Daoy (cell line): Measurements from ENCODE around the gene CSNK1D. TPM values are rescaled to one million over a fixed set of nuclear protein-coding genes. Genes with fewer than 3 reads are reported as not detected.
"Not testable (repeated sequence)": the region's sequence is repeated elsewhere in the genome, so short reads cannot be mapped to it uniquely, and the experiment has no call there.

Experiments
- DNase-seq: peaks from one replicate; pipeline ENCODE4 v3.0.0-alpha.2; 2015; ENCODE audit warnings: low read depth
- total RNA-seq: library from RNA; depleted of rRNA; stranded (reverse); fragments of >200 nt; shearing (Covaris generic); gene quantifications from 2 replicates; pipeline ENCODE4 v1.2.3, GENCODE V29; 2014

The CSNK1D gene
- total RNA-seq, 1 experiment from 2014 or later = 25.1 TPM

DNA sequence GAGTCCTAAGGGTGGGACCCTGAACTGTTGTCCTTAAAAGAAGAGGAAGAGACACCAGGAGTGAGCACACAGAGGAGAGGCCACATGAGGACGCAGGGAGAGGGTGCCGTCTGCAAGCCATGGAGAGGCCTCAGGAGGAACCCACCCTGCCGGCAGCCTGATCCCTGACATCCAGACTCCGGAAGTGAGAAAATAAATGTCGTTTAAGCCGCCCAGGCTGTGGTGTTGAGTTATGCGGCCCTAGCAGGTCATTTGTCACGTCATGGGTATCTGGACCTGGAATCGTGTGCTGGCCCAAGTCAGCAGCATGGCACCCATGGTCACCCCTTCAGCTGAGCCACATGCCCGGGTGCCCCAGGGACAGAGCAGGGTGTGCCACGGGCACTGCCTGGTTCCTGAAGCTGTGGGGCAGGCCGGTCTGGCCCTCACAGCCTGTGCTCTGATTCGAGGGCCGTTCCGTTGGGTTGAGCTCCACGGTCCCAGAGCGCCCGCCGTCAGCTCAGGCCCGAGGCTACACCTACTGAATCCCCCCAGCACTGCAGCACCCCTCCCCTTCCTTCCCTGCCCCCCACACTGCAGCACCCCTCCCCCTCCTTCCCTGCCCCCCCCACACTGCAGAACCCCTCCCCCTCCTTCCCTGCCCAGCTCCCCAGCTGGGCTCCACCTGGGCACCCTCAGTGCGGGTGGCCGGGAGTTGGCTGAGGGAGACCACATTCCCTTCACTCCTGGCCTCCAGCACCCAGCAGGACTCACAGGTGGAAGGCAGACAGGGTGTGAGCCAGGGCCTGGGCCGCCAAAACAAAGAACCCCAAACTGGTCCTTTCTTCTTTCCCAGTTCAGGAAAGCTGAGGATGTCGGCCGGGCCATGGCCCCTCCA is 58.2 kb downstream of the CSNK1D start:
- DNase-seq = no peak

DNA sequence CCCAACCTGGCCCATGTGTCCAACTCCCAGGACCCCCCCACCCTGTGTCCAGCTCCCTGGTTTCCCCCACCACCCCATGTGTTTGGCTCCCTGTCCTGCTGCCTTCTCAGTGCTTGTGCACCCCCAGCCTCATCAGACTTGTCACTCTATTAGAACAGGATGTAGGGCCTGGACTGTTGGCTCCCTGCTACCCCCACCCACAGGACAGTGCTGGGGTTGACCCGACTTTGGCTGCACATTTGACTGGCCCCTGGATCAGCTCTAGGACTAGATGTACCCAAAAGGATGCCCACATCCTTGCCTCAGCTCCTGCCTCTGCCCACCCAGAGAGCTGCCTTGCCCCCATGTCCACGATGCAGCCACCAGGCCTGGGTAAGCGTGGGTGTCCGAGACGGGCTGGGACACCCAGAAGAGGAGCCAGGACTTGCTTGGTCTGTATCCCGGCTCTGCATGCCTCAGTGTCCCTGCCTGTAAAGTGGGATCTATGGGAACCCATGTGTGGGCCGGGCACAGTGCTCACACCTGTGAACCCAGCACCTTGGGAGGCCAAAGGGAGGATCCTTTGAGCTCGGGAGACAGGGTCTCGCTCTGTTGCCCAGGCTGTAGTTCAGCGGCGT is 59.4 kb downstream of the CSNK1D start:
- DNase-seq = no peak

DNA sequence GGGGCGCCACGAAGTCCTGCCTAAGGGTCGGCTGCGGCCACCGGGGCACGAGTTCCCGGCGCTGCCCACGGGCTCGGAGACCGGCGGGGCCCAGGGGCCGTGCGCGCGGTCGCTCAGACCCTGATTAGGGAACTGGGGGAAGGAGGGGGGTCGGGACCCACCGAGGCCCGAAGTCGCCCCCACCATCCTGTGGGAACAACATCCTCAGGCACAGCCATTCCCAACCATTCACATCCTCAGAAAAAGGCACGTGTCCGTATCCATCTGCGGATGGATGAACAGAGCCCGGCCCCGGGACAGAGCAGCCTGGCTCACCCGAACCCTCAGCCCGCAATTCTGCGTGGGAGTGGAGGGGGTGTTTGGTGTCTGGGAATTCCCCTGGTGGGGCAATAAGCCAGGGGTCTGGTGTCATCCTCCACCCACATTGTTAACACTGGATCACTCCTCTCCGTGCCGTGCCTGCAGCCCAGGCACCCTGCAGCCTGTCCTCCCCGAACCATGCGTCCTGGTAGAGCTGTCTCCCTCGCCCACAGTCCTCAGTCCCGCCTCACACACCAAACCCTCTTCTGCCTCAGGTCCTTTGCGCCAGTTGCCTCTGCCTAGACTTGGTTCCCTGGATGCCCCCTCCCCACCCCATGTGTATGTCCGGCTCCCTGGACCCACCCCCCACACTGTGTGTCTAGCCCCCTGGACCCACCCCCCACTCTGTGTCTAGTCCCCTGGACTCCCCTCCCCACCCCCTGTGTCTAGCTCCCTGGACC is 60.1 kb downstream of the CSNK1D start:
- DNase-seq = peak; percentile 82

DNA sequence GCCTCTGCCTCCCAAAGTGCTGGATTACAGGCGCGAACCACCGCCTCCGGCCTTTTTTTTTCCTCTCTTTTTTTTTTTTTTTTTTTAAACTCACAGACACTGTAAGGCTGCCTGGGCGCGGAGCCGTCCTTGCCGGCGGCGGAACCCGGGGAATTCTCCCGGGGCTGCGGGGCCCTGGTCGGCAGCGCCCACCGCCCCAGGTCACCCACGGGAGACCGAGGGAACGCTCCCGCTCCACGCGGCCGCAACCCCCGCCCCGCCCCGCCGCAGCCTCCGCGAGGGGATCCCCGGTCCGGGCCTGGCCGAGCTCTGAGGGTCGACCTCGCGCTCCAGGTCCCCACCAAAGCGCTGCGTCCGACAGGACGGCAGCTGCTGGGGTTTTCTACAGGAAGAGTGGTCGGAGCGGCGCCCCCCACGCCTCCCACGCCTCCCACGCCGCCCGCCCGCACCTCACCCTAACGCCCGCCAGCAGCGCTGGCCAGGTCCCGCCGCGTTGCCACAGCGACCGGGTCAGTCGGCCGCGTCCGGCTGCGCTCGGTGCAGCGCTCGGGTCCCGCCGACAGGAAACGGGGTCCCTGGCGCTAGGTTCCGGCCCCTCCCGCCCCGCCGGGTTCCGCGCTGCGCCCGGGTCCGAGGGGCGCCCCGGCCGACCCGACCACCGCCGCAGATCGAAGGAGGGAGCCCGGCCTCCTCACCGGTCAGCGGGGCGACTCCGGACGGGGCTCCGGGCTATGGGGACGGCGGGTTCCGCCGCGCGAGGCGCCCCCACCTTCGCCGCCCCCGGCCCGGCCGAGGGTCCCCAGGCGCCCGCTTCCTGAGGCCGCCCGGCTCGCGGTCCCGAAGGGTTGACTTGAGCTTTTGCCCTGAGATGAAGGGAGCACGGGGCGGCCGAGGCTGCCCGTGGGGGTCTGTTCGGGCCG is 60.9 kb downstream of the CSNK1D start, which contains the start of gene CCDC57:
TSS of gene CCDC57 (minus strand) at position 512 of the 920 bp plus-strand sequence. CDS start 10,898 bp downstream, outside the sequence.
- DNase-seq = peak; percentile 90

DNA sequence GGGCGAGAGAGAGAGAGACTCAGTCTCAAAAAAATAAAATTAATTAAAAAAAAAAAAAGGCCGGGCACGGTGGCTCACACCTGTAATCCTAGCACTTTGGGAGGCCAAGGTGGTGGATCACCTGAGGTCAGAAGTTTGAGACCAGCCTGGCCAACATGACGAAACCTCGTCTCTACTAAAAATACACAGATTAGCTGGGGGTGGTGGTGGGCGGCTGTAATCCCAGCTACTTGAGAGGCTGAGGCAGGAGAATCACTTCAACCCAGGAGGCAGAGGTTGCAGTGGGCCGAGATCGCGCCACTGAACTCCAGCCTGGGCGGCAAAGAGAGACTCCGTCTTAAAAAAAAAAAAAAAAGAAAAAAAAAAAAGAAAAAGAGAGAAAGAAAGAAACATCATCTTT is 62.8 kb downstream of the CSNK1D start:
- not testable (repeated sequence) for DNase-seq

DNA sequence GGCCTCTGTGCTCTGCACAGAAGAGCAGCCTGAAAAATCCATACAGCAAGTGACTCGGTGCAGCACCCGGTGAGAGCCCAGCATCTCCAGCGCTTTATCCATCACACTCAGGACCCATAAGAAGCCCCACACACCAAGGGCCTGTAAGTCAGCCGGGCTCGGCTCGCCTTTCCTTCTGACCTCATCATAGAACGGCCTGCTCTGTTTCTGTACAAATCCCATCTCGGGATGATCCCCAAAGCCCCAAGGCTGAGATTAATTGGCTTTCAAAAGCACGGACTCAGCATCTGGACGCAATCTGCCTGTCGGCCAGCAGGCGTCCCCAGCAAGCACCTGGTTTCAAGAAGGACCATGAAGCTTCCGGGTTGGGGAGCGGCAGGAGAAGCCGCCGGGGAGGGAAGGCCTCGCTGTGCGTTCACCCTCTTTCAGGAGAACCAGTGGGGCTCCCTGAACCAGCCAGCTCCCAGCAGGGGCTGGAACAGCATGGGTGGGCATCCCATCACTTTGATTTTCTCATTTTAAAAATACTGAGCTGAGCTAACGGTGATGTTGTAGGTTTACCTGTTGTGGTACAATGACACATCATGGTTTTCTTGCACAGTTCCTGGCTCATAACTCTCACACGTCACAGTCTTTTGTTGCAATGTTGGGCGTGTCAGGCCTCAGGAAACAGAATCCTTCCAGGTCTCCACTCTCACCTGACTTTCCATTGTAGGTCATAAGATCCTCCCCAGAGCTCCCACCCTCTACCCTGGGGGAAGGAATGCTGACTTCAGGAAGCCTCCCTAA is 67.6 kb downstream of the CSNK1D start:
- DNase-seq = peak; percentile 91

DNA sequence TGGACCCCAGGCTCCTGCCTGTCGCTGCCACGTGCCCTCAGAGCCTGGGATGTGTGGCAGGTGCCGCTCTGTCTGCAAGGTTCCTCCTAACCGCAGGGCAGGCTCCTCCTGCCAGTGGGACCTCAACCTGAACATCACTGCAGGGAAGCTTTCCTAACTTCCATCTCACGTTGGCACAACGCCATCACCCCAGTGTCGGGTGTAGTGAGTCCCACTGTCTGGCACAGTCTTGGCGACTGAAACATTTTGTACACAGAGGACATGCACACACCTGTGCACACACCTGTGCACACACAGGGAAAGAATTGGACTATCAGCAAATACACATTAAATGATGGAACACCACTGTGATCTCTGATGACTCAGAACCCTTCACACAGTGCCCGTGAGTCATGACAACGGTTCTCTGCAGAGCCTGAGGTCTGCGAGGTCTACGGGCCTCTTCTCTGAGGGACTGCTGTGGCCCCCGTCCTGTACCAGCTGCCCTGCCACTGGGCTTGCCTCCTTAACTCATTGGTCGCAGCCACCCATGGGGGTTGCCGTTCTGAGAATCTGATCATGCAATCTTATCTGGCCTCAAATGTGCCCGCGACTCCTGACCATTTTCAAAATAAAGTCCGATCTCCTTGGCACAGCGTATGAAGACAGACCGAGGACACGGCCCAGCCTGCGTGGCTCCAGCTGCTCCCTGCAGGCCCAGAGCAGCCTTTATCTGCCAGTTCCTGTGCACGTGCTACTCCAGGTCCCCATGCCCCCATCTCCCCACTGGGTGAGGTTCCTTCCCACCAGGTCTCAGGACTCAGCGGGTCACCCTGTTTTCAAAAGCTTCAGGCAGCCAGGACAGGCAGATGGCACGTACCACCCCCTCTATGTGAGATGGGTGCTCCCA is 68.4 kb downstream of the CSNK1D start:
- peak; percentile 90 for DNase-seq

DNA sequence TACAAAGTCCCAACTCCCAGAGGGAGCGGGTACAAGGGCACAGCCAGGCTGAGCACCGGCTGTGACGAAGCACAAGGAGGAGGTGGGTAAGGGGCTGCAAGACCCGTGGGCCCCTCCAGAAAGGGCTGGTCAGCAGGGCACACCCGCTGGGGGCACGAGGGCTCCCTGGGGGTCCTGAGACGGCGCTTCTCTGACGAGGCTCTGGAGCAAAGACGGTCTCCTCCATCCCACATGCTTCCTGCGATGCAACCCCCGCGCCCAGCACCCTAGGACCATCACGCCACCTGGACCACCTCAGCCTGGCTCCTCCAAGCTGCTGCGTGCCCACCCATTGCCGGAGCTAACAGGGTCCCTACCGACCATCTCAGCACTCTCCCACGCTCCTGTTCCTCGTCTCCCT is 69.6 kb downstream of the CSNK1D start:
- DNase-seq = no peak

DNA sequence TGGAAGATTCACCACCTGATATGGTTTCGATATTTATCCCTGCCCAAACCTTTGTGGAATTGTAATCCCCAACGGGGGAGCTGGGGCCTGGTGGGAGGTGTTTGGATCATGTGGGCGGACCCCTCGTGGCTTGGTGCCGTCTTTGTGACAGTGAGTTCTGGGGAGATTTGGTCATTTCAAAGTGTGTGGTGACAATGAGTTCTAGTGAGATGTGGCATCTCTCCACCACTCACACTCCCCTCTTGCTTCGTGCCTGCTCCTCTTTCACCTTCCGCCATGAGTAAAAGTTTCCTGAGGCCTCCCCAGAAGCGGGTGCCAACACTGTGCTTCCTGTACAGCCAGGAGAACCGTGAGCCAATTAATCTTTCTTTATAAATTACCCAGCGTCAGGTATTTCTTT is 70.5 kb downstream of the CSNK1D start:
- no peak for DNase-seq

DNA sequence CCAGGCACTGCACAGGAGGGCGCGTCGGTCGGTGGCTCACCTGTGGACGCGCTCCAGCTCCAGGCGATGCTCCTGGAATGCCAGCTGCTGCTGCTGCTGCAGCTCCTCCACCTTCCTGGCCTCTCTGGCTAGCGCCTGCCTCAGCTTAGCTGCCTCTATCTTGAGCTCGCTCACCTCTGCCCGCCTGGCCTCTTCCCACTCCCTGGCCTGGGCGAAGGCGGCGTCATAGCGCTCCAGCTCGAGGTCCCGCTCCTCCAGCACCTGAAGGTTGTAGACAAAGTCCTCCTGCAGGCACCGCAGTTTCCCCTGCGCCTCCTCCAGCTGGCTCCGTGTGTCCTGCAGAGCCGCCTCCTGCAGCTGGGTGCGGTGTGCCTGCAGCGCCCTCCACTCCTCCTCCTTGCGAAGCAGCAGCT is 72.0 kb downstream of the CSNK1D start:
- DNase-seq = no peak

DNA sequence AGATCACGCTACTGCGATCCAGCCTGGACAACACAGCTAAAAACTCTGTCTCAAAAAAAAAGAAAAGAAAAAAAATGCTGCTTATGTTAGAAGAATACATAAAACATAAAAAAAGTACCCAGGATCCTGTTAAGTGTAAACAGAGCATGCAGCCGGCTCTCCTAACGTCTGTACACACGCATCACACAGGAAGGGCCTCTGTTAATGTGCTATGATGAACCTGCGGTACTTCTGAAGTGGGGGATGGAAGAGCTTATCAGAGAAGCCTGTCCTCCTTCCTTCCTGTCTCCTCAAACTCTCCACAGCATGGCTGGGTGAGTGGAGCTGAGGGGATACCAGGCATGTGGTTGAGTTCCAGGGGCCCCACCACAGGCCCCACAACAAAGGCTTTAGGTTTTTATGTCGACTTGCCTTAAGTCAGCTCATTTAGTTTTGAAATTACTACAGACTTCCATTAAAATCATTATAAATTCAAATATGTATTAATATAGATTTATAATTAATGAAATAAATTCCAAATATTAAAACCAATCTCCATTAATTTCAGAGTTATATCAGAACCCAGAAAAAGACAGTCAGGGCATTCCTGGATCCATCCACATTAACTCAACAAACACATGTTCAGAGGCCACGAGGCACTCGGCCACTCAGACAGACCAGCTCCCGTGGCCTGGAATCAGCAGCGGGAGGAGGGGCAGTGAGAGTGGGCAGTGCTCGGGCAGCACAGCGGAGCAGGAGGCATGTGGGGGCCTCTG is 72.6 kb downstream of the CSNK1D start:
- DNase-seq = no peak

DNA sequence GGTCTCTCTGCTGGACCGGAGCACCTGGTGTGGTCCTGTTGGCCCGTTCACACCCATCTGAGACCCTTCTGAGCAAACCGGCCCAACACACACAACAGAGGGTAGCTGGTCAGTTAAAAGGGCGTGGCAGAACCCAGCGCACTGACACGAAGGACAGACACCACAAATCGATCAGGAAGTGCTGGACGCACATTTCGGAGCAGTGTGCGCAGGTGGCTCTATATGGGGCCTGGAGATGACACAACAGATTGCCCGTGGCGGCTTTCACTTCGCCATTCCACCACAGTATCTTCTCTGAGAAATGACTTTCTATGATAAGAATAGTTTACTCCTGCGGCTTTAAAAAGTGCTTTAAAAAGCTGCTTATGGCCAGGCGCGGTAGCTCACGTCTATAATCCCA is 73.4 kb downstream of the CSNK1D start:
- DNase-seq = no peak

DNA sequence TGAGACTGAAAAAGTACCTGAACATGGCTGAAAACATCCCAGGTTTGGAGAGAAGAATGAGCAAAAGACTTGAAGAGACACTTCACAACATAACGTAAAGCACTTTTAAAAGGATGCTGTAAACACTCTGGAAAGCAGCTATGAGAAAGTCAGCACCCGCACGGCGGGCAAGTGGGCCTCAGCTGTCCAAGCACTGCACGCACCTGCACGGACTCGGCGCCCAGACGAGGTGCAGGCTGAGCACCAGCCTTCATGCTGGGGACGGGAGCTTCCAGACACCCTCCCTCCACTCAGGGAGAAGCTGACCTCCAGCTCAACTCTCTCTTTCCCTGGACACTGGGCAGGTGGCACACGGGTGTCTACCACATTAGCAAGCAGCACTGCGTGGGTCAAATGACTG is 74.0 kb downstream of the CSNK1D start:
- no peak for DNase-seq

DNA sequence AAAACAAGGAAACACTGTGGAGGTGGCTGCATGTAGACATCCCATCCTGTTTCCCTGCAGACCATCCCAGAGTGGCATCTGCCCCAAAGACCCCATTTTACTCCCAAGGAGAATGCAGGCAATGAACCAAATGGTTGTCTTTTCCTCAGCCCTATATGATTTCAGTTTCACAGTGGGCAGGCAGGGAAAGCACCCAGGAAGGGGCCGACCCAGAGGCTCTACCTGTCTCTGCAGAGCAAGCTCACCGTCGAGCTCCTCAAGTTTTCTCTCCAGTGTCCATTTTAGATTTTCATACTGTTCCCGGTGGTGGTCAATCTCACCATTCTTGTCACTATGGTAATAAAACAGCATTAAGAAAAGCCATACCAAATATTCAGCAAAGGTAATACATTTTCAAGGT is 75.4 kb downstream of the CSNK1D start:
- no peak for DNase-seq

DNA sequence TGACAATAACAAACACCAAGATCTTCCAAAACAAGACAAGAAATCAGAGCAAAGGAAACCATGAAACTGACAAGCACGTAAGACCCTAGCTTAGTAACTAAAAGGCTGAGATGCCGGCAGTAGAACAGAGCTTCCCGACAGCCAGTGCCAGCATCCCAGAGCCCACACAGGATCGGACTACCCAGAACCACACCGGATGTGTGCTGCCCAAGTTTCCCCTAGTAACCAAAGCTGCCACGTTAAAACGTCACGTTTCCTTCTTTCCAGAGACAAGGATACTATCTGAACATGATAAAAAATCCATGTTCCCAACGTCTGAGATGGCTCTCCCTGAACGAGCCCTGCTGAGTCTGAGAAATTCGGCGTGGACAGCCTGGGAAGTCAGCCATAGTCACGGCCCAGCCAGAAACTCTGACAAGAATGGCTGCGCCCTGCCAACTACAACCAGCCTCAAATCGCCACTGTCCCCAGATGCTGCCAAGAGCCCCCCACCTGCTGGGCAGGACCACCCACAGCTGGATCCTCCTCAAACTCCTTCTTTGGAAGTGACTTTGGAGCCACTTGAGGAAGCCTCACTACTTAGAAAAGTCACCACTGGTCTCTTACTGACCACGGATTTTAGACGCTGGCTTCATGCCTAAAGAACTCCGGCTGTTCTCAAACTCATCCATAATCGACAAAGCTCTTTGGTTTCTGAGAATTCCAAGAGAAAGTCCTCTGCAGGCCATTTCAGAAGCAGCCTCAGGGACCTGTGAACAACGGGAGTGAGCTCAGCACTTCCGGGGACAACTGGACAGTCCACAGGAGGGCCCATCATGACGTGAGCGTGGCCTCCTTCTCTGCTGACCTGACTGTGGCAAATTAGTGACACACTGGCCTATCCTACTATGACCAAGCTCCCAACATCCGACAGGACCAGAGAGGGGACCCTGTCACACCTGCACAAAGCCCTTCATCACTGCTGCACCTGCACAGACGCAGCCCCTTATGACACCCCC is 77.5 kb downstream of the CSNK1D start:
- DNase-seq = no peak

DNA sequence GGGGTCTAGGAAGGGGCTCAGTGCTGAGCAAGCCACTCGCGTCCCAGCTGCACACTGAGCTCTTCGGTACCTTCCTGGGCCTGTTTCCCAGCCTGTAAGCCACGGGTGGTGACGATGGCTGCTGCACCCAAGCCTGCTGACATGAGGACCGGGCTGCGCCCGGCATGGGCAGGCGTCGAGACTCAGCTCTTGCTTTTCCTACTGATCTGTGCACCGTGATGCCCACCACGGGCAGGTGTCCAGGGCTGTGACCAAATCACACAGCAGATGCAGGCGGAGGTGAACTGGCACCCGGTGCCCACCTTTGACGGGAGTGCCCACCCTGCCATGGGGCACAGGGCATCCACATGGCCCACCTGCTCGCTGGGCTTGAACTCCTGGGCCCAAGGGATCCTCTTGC is 78.7 kb downstream of the CSNK1D start:
- DNase-seq = no peak

DNA sequence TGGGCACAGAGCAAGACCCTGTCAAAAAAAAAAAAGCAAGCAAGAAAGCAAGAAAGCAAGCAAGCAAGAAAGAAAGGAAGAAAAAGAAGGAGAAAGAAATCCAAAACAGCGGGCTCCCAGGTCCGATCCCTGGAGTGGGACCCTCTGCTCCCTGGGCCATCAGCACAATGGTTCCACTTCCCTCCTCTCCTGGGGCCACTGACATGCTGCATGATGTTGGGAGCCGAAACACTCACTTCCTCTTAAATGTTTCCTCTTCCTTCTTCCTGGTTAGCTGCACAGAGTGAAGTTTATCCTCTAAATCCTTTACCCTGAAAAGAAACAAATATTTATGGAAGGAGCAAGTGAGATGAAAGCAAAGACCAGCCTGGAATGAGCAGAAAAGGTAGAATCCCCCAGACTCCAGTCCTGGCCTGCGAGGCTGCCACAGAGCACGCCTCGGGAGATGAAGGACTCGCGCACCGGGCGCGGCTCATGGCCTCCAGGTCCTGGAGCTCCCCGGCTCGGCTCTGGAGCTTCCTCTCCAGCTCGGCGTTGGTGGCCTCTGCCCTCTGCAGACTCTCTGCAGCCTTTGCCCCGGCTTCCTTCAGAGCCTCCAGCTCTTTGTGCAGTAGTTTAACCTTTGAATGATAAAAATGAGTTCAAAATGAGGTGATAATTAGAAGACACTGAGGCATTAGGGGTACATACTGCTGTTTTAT is 79.8 kb downstream of the CSNK1D start:
- no peak for DNase-seq
